Heart left ventricle (tissue), 16 donors: Measurements from ENCODE around the gene NFKBIE. TPM values are rescaled to one million over a fixed set of nuclear protein-coding genes. Genes with fewer than 3 reads are reported as not detected.

Experiments used
- ATAC-seq, 4 donors: fragments of 200-7000 bp; cut with Tn5 transposase; one replicate each; pipeline ENCODE4 v1.9.1; 2020 to 2022; ENCODE audit warnings: moderate library complexity in 4 of 4, mild to moderate bottlenecking in 3 of 4, moderate number of reproducible peaks in 1 of 4
- DNase-seq, 5 donors: peaks; one replicate each; pipeline ENCODE4 v3.0.0-alpha.2; 2020
- H3K27ac ChIP-seq, 12 donors: fragments of 200-600 bp; sonication (generic) in 4 of 12; one replicate each; pipeline versions ENCODE4 v1.5.0 to v1.8.0; 2016 to 2022; ENCODE audit warnings: mild to moderate bottlenecking in 2 of 12
- H3K27me3 ChIP-seq, 9 donors: fragments of 200-600 bp; sonication (generic) in 2 of 9; one replicate each; pipeline versions ENCODE4 v1.5.1 to v1.8.0; 2016 to 2022; ENCODE audit warnings: mild to moderate bottlenecking in 3 of 9
- H3K36me3 ChIP-seq, 9 donors: fragments of 200-600 bp; sonication (generic) in 2 of 9; one replicate each; pipeline versions ENCODE4 v1.5.0 to v1.8.0; 2018 to 2022; ENCODE audit warnings: mild to moderate bottlenecking in 2 of 9
- H3K4me1 ChIP-seq, 12 donors: fragments of 200-600 bp; sonication (generic) in 4 of 12; one replicate each; pipeline versions ENCODE4 v1.5.0 to v1.8.0; 2016 to 2022; ENCODE audit warnings: mild to moderate bottlenecking in 3 of 12
- H3K4me3 ChIP-seq, 12 donors: fragments of 200-600 bp; sonication (generic) in 4 of 12; one replicate each; pipeline versions ENCODE4 v1.5.0 to v1.8.0; 2017 to 2022; ENCODE audit warnings: mild to moderate bottlenecking in 9 of 12, moderate library complexity in 4 of 12
- H3K9me3 ChIP-seq, 12 donors: fragments of 200-600 bp; sonication (generic) in 4 of 12; one replicate each; pipeline versions ENCODE4 v1.5.0 to v1.8.0; 2016 to 2022; ENCODE audit warnings: mild to moderate bottlenecking in 1 of 12
- CTCF ChIP-seq, 12 donors: fragments of 200-600 bp; sonication (generic) in 4 of 12; IDR thresholded peaks; one replicate each; pipeline versions ENCODE4 v1.5.0 to v1.8.0; 2018 to 2022; ENCODE audit warnings: antibody characterized with exemption in 12 of 12, mild to moderate bottlenecking in 5 of 12
- POLR2A ChIP-seq, 2 donors: fragments of 450-650 bp; IDR thresholded peaks; one replicate each; pipeline ENCODE4 v1.6.1; 2017; ENCODE audit warnings: antibody characterized with exemption in 2 of 2, mild to moderate bottlenecking in 2 of 2, moderate library complexity in 2 of 2
- WGBS, 4 donors: extraction: QIAGEN DNeasy Blood & Tissue Kit in 2 of 4; methylation state at CpG; one replicate each; pipeline versions ENCODE4 v1.1.5 to v1.1.7; 2013 to 2018; 5-methylcytosine and 5-hydroxymethylcytosine counted together
- intact Hi-C, 10 donors: fragments of 100-400 bp; cut with DNase I; formaldehyde crosslinking; loops; one replicate each; pipeline versions ENCODE4 v1.11.1 to v1.14.2; 2022
- polyA plus RNA-seq, 2 donors: library from polyadenylated mRNA; stranded (reverse); fragments of 200-250 nt; gene quantifications; one replicate each; pipeline ENCODE4 v1.2.3, GENCODE V29; 2013
- total RNA-seq, 9 donors: library from RNA; depleted of rRNA in 2 of 9; stranded (reverse); fragments of >200 nt in 2 of 9; fragmentation: NEBNext Ultra II Directional in 3 of 9; extraction: Animal tissue kit (Norgen Biotek cat#: 25700) in 3 of 9; gene quantifications; one replicate each; pipeline versions ENCODE4 v1.1.0 to v1.2.4, GENCODE V29; 2016 to 2023
- donor health status: ischemic (EF 13 %, LVEDD 7.1; RV severe dilation, severe dysfunction).
- donor health status: healthy with polysubstance abuse.
- donor health status: DM: no; HTN: yes; CAD: no.
- donor health status: DM: no; HTN: no; CAD: no.
- donor health status: ischemic (EF 25% LVEDD 6.9; RV normal size, moderate dysfunction).
- donor health status: ischemic (EF 25% LVEDD 5.7; RV mildly dilated, moderate dysfunction).
- donor health status: healthy.
- donor health status: DM: yes; HTN: yes; CAD: no.
- donor health status: ischemic (EF 35%, LVEDD 5.7; RV mildly dilated, moderate dysfunction).
- donor health status: nonischemic (EF 11% LVEDD 7.7; RV severe dilation, severe dysfunction).
- donor health status: DM: yes; HTN: yes; CAD: no.
- donor health status: PGD.
- donor health status: ischemic (EF 29% LVEDD 5.4; RV normal size, mild dysfunction).
- donor health status: nonischemic (EF 23%, LVEDD 6.1; RV moderate dilation, normal function).

The NFKBIE gene
- total and polyA plus RNA-seq, 11 donors: 2.5 to 13.1 (median 4.0) TPM

DNA sequence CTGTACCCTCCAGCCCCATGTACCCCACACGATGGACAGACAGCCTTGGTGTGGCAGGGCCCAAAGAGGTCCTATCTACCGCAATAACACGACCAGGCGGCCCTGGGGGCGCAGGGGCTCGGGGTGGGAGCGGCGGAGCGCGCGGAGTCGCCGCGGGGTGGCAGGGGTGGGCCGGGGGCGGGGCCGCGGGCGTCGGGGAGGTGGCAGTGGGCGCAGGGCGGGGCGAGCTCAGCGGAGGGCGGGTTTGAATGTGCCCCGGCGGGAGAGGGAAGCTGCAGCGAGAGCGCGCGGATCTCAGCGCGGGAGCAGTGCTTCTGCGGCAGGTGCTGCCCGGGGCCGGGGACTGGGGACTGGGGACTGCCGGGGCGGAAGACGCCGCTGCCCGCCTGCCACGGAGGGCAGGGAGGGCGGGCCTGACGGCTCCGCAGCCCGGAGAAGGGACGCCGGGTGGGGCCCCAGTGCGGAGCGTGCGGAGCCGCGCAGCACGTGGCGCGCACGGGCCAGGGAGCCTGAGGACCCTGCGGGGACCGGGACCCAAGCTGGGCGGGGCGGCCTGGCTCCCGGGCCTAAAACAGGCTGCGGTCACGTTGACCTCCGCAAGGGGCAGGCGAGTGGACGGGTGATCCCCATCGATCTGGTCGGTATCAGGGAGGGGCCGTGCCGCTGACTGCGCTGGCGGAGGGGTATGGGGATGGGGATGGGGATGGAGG, 41.9 kb downstream of the NFKBIE start, which contains the start of gene SLC29A1:
Gene SLC29A1 (plus strand): TSS at position 277 of the 710 bp plus-strand sequence. CDS start 3,719 bp downstream, outside the sequence.
- WGBS, 4 donors: 0 to 1% (median 1%) methylated on average over 2 to 73 of the region's 73 CpGs
- intact Hi-C loops: loop anchor here in 1 of 10 donors (5.0 kb wide), 1 partner anchor 46 kb away; no protein-coding TSS in a partner anchor

GRCh38 chr6:44222486-44223318, 42.6 kb downstream of the NFKBIE start:
- DNase-seq: peak in 1 of 5 donors; percentile 33
- intact Hi-C loops: loop anchor here in 1 of 10 donors (5.0 kb wide), 1 partner anchor 45 kb away; no protein-coding TSS in a partner anchor

More for the DNA sequence above, 41.9 kb downstream of the NFKBIE start, which contains the start of gene SLC29A1:
- Histone ChIP-seq H3K36me3 (no peaks in the 10 kb centered on the region), H3K4me1 (peaks cover 9 to 95% (median 82%) of the 10 kb centered on the region in 12 donors), H3K4me3 (peak within 1 kb of the TSS; percentile 39 to 88 (median 72)), H3K9me3 (no peaks in the 10 kb centered on the region), H3K27ac (peak within 1 kb of the TSS; percentile 54 to 99 (median 92)), H3K27me3 (no peaks in the 10 kb centered on the region)
- peak in 3 of 4 donors; percentile 4 to 50 (median 40) for ATAC-seq
- DNase-seq: peak; percentile 81 to 91 (median 87)
- TF ChIP-seq CTCF (IDR thresholded peaks at IDR 0.05) (peak in 7 of 12 donors; percentile 5 to 35 (median 14)), POLR2A (IDR thresholded peaks at IDR 0.05) (peak in 1 of 2 donors; percentile 45)

GRCh38 chr6:44221961-44222335, 43.4 kb downstream of the NFKBIE start:
- peak overlapping the region in 9 of 12 donors; percentile 23 to 88 (median 75) for H3K4me3 ChIP-seq
- intact Hi-C loops: loop anchor here in 4 of 10 donors (1.0 to 5.0 kb wide), 4 partner anchors 13 to 45 kb away; no protein-coding TSS in a partner anchor
- H3K9me3 ChIP-seq: no peaks in the 10 kb centered on the region
- ATAC-seq: no peak
- DNase-seq: no peak
- peaks cover 9 to 95% (median 85%) of the 10 kb centered on the region in 12 donors for H3K4me1 ChIP-seq
- peak overlapping the region; percentile 54 to 99 (median 92) for H3K27ac ChIP-seq
- no peaks in the 10 kb centered on the region for H3K27me3 ChIP-seq
- H3K36me3 ChIP-seq: no peaks in the 10 kb centered on the region
- TF ChIP-seq CTCF (IDR thresholded peaks at IDR 0.05) (no peak), POLR2A (IDR thresholded peaks at IDR 0.05) (no peak)
- 26 to 56% (median 47%) methylated on average over 2 of the region's 2 CpGs for WGBS, 4 donors

More at GRCh38 chr6:44222486-44223318, 42.6 kb downstream of the NFKBIE start:
- Histone ChIP-seq H3K4me3 (peak overlapping the region; percentile 39 to 88 (median 72)), H3K36me3 (no peaks in the 10 kb centered on the region), H3K4me1 (peaks cover 9 to 95% (median 83%) of the 10 kb centered on the region in 12 donors), H3K27me3 (no peaks in the 10 kb centered on the region), H3K27ac (peak overlapping the region; percentile 54 to 99 (median 92)), H3K9me3 (no peaks in the 10 kb centered on the region)
- no peak for TF ChIP-seq POLR2A (IDR thresholded peaks at IDR 0.05)
- ATAC-seq: no peak
- WGBS, 4 donors: 14 to 21% (median 19%) methylated on average over 26 of the region's 26 CpGs

- H3K4me1 ChIP-seq: peaks cover 9 to 95% (median 85%) of the 10 kb centered on the region in 12 donors
- no peaks in the 10 kb centered on the region for H3K27me3 ChIP-seq
- H3K27ac ChIP-seq: peak overlapping the region; percentile 54 to 99 (median 92)
- ATAC-seq (peak; percentile 63 to 78 (median 73)), DNase-seq (peak; percentile 93 to 95 (median 95))
- TF ChIP-seq CTCF (IDR thresholded peaks at IDR 0.05): peak; percentile 71 to 95 (median 82)
- peak in 1 of 2 donors; percentile 15 for TF ChIP-seq POLR2A (IDR thresholded peaks at IDR 0.05)
- no peaks in the 10 kb centered on the region for H3K9me3 ChIP-seq
- H3K4me3 ChIP-seq: peak overlapping the region in 9 of 12 donors; percentile 9 to 88 (median 71)
- WGBS, 4 donors: 5 to 14% (median 7%) methylated on average over 4 of the region's 4 CpGs
- H3K36me3 ChIP-seq: no peaks in the 10 kb centered on the region
- intact Hi-C loops: loop anchor here in 4 of 10 donors (1.0 to 5.0 kb wide), 4 partner anchors 13 to 44 kb away; no protein-coding TSS in a partner anchor
Measured at GRCh38 chr6:44221291-44221960, 43.9 kb downstream of the NFKBIE start.
